Fibroblast of skin of scalp (primary cell): ENCODE results near the gene PIP4K2C. TPM values are rescaled to one million over a fixed set of nuclear protein-coding genes. Genes with fewer than 3 reads are reported as not detected.

Source experiments
- DNase-seq: peaks from one replicate; pipeline ENCODE4 v3.0.0-alpha.2; 2013
- polyA plus RNA-seq, 2 experiments: library from polyadenylated mRNA; unstranded; fragments of 120-200 nt; gene quantifications; one replicate each; pipeline ENCODE4 v1.2.1, GENCODE V29; 2013; ENCODE audit not compliant: insufficient read length in 2 of 2

PIP4K2C gene
- polyA plus RNA-seq (2013, experiment 1 of 2; ENCODE audit: insufficient read length): 14.5 TPM
- polyA plus RNA-seq (2013, experiment 2 of 2; ENCODE audit: insufficient read length): 15.6 TPM

GRCh38 chr12:57590864-57591781 lies at the start of gene PIP4K2C:
PIP4K2C (plus strand) TSS chr12:57591192; CDS start chr12:57591290, 98 bp downstream.
- DNase-seq: peak; percentile 31

- DNase-seq: no peak
Measured at GRCh38 chr12:57541717-57542116, 49.3 kb upstream of the PIP4K2C start.

- DNase-seq: no peak
Measured at GRCh38 chr12:57543581-57543980, 47.4 kb upstream of the PIP4K2C start.

- DNase-seq: no peak
Measured at GRCh38 chr12:57545809-57546437, 45.1 kb upstream of the PIP4K2C start.

- peak; percentile 98 for DNase-seq
Measured at GRCh38 chr12:57546438-57547287, 44.3 kb upstream of the PIP4K2C start, which contains the start of gene DCTN2. DCTN2 (minus strand) TSS chr12:57547192; CDS start chr12:57547063, 129 bp downstream.

GRCh38 chr12:57547288-57548012 lies 43.5 kb upstream of the PIP4K2C start:
- no peak for DNase-seq

- DNase-seq: no peak
Measured at GRCh38 chr12:57548013-57548315, 43.0 kb upstream of the PIP4K2C start.

- no peak for DNase-seq
Measured at GRCh38 chr12:57548488-57548887, 42.5 kb upstream of the PIP4K2C start.

- DNase-seq: no peak
Measured at GRCh38 chr12:57549203-57549908, 41.6 kb upstream of the PIP4K2C start.

- no peak for DNase-seq
Measured at GRCh38 chr12:57549909-57550640, 40.9 kb upstream of the PIP4K2C start, which contains the start of gene KIF5A. KIF5A (plus strand) TSS chr12:57550044; CDS start chr12:57550272, 228 bp downstream.

GRCh38 chr12:57550641-57551549 lies 40.1 kb upstream of the PIP4K2C start:
- DNase-seq: no peak

- no peak for DNase-seq
Measured at GRCh38 chr12:57551637-57552305, 39.2 kb upstream of the PIP4K2C start.

GRCh38 chr12:57552306-57552651 lies 38.7 kb upstream of the PIP4K2C start:
- no peak for DNase-seq

- DNase-seq: peak; percentile 39
Measured at GRCh38 chr12:57552835-57553313, 38.1 kb upstream of the PIP4K2C start.

- DNase-seq: no peak
Measured at GRCh38 chr12:57553343-57554202, 37.4 kb upstream of the PIP4K2C start.

- DNase-seq: no peak
Measured at GRCh38 chr12:57554453-57554852, 36.5 kb upstream of the PIP4K2C start.

GRCh38 chr12:57554897-57555296 lies 36.1 kb upstream of the PIP4K2C start:
- no peak for DNase-seq

- no peak for DNase-seq
Measured at GRCh38 chr12:57558864-57559263, 32.1 kb upstream of the PIP4K2C start.
